Tibial artery (tissue), 4 donors: ENCODE measurements around the gene HEXA.
"Not testable (repeated sequence)": the region's sequence is repeated elsewhere in the genome, so short reads cannot be mapped to it uniquely, and the experiment has no call there.

Source experiments
- DNase-seq, 2 donors: peaks; one replicate each; pipeline ENCODE4 v3.0.0-alpha.2; 2019
- H3K27ac ChIP-seq, 2 donors: fragments of 200-600 bp; sonication (generic) in 1 of 2; 1 replicate in 1 of 2; 2 replicates in 1 of 2; pipeline ENCODE4 v1.5.1; 2018 to 2019; ENCODE audit warnings: mild to moderate bottlenecking in 1 of 2
- H3K27me3 ChIP-seq, 2 donors: fragments of 200-600 bp; sonication (generic) in 1 of 2; one replicate each; pipeline versions ENCODE4 v1.5.1 to v1.6.0; 2016 to 2019
- H3K36me3 ChIP-seq, 3 donors: fragments of 200-600 bp; sonication (generic) in 2 of 3; one replicate each; pipeline ENCODE4 v1.5.1; 2016 to 2019; ENCODE audit warnings: mild to moderate bottlenecking in 2 of 3
- H3K4me1 ChIP-seq, 4 donors: fragments of 200-600 bp; sonication (generic) in 2 of 4; 1 replicate in 3 of 4; 2 replicates in 1 of 4; pipeline ENCODE4 v1.5.1; 2016 to 2019
- H3K4me3 ChIP-seq, 2 donors: fragments of 200-600 bp; sonication (generic) in 1 of 2; 1 replicate in 1 of 2; 2 replicates in 1 of 2; pipeline ENCODE4 v1.5.1; 2018 to 2019; ENCODE audit warnings: mild to moderate bottlenecking in 2 of 2
- H3K9me3 ChIP-seq, 3 donors: fragments of 200-600 bp; sonication (generic) in 1 of 3; one replicate each; pipeline ENCODE4 v1.5.1; 2016 to 2019
- CTCF ChIP-seq, 2 experiments: fragments of 200-600 bp in 1 of 2; fragments of 450-650 bp in 1 of 2; IDR thresholded peaks; one replicate each; pipeline ENCODE4 v1.5.1; 2017 to 2019; ENCODE audit warnings: antibody characterized with exemption in 2 of 2, mild to moderate bottlenecking in 1 of 2, moderate library complexity in 1 of 2
- intact Hi-C: fragments of 100-400 bp; cut with DNase I; formaldehyde crosslinking; loops from one replicate; pipeline ENCODE4 v1.15.0; 2023; ENCODE audit warnings: low total_unique reads

The HEXA gene

GRCh38 chr15:72398648-72399047, 22.8 kb upstream of the HEXA start:
- no peak for TF ChIP-seq CTCF (IDR thresholded peaks at IDR 0.05)
- no peak overlapping the region for H3K27ac ChIP-seq
- no peak for DNase-seq
- H3K4me1 ChIP-seq = no peaks in the 10 kb centered on the region
- no peaks in the 10 kb centered on the region for H3K9me3 ChIP-seq
- no peaks in the 10 kb centered on the region for H3K36me3 ChIP-seq
- H3K27me3 ChIP-seq = peaks cover 0 to 21% of the 10 kb centered on the region in 2 donors
- H3K4me3 ChIP-seq = no peak overlapping the region
- intact Hi-C loops = no loop called here

- Histone ChIP-seq H3K27ac (no peak within 1 kb of the TSS), H3K4me1 (no peaks in the 10 kb centered on the region), H3K9me3 (no peaks in the 10 kb centered on the region), H3K36me3 (no peaks in the 10 kb centered on the region), H3K27me3 (peaks cover 0 to 20% of the 10 kb centered on the region in 2 donors), H3K4me3 (no peak within 1 kb of the TSS)
- TF ChIP-seq CTCF (IDR thresholded peaks at IDR 0.05) = no peak
- DNase-seq = no peak
- intact Hi-C loops = no loop called here
These were observed 22.2 kb upstream of the HEXA start, which contains the start of gene TMEM202 for GRCh38 chr15:72397796-72398588. Gene TMEM202, plus strand, starts transcription at chr15:72398305. Its CDS starts 22 bp downstream, at chr15:72398327.

DNA sequence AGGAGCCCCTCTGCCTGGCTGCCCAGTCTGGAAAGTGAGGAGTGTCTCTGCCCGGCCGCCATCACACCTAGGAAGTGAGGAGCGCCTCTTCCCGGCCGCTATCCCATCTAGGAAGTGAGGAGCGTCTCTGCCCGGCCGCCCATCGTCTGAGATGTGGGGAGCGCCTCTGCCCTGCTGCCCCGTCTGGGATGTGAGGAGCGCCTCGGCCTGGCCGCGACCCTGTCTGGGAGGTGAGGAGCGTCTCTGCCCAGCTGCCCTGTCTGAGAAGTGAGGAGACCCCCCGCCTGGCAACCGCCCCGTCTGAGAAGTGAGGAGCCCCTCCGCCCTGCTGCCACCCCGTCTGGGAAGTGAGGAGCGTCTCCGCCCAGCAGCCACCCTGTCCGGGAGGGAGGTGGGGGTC, 20.5 kb upstream of the HEXA start:
- H3K4me1 ChIP-seq, intact Hi-C loops, H3K4me3 ChIP-seq, DNase-seq, H3K27ac ChIP-seq, H3K9me3 ChIP-seq, H3K27me3 ChIP-seq, H3K36me3 ChIP-seq: not testable (repeated sequence)

- DNase-seq = no peak
- no peak for TF ChIP-seq CTCF (IDR thresholded peaks at IDR 0.05)
- Histone ChIP-seq H3K27me3 (peaks cover 0 to 18% of the 10 kb centered on the region in 2 donors), H3K36me3 (no peaks in the 10 kb centered on the region), H3K27ac (no peak overlapping the region), H3K4me3 (no peak overlapping the region), H3K9me3 (no peaks in the 10 kb centered on the region), H3K4me1 (no peaks in the 10 kb centered on the region)
- intact Hi-C loops = no loop called here
These were observed 13.4 kb upstream of the HEXA start for GRCh38 chr15:72389231-72389630.

DNA sequence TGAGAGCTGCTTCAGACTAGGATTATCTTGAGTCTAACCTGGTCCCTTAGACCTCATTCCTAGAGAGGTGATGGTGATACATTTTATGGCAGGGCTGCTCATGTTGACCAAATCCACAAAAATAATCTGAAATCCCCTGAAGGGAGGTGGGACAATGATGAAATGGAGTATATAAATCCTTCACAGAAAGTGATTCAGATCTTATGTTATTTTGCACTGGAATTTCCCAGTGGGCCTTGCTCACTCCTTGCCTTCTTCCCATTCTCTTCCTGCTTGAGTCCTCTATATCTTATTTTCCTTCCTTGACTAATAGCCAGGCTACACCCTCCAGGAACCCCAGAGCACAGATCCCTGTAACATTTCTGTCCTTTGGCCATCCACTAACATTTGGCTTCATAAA, 11.9 kb upstream of the HEXA start:
- H3K27ac ChIP-seq = no peak overlapping the region
- intact Hi-C loops = no loop called here

More for the DNA sequence above, 11.9 kb upstream of the HEXA start:
- no peak for DNase-seq
- H3K9me3 ChIP-seq = no peaks in the 10 kb centered on the region
- H3K27me3 ChIP-seq = peaks cover 0 to 26% of the 10 kb centered on the region in 2 donors
- no peak for TF ChIP-seq CTCF (IDR thresholded peaks at IDR 0.05)
- no peaks in the 10 kb centered on the region for H3K4me1 ChIP-seq
- H3K4me3 ChIP-seq = no peak overlapping the region
- H3K36me3 ChIP-seq = no peaks in the 10 kb centered on the region
